HEK293T (cell line): Measurements from ENCODE around the gene MLN.

ENCODE experiments used
- CTCF ChIA-PET: fragments of 350-600 bp; formaldehyde crosslinking; extraction: SDS; loops from one replicate; lab custom pipeline; 2021; ENCODE audit warnings: antibody characterized with exemption, inconsistent platforms; lab: Yijun Ruan, JAX
- POLR2A ChIA-PET: fragments of 350-600 bp; formaldehyde crosslinking; extraction: SDS; loops from one replicate; lab custom pipeline; 2020; ENCODE audit warnings: antibody characterized with exemption, inconsistent platforms; lab: Yijun Ruan, JAX
- DNase-seq: peaks from one replicate; pipeline ENCODE4 v3.0.0; 2012; ENCODE audit warnings: mixed read lengths; ENCODE audit errors: extremely low spot score
- ARNT ChIP-seq: fragments of 450-650 bp; IDR thresholded peaks from 2 replicates; pipeline ENCODE4 v1.6.1; 2017; ENCODE audit warnings: mild to moderate bottlenecking
- BHLHE40 ChIP-seq: fragments of 450-650 bp; IDR thresholded peaks from 2 replicates; pipeline ENCODE4 v1.6.1; 2016; ENCODE audit warnings: mild to moderate bottlenecking, moderate library complexity, borderline replicate concordance
- CTBP1 ChIP-seq: fragments of 450-650 bp; IDR thresholded peaks from 2 replicates; pipeline ENCODE4 v1.6.1; 2016; ENCODE audit warnings: borderline replicate concordance
- ELF4 ChIP-seq: fragments of 450-650 bp; IDR thresholded peaks from 2 replicates; pipeline ENCODE4 v1.6.1; 2017; ENCODE audit warnings: antibody characterized with exemption
- FOXA1 ChIP-seq: fragments of 450-650 bp; IDR thresholded peaks from 2 replicates; pipeline ENCODE4 v1.6.1; 2016; ENCODE audit warnings: mild to moderate bottlenecking
- FOXK2 ChIP-seq: fragments of 450-650 bp; IDR thresholded peaks from 2 replicates; pipeline ENCODE4 v1.6.1; 2016; ENCODE audit warnings: mild to moderate bottlenecking
- FOXM1 ChIP-seq: fragments of 450-650 bp; IDR thresholded peaks from 2 replicates; pipeline ENCODE4 v1.6.1; 2017; ENCODE audit warnings: mild to moderate bottlenecking, borderline replicate concordance
- HDGF ChIP-seq: fragments of 450-650 bp; IDR thresholded peaks from 2 replicates; pipeline ENCODE4 v1.6.1; 2017; ENCODE audit warnings: antibody characterized with exemption, borderline replicate concordance
- L3MBTL2 ChIP-seq: fragments of 450-650 bp; conservative IDR thresholded peaks from 2 replicates; pipeline ENCODE4 v1.6.1; 2016; ENCODE audit warnings: mild to moderate bottlenecking
- LEF1 ChIP-seq: fragments of 450-650 bp; IDR thresholded peaks from 2 replicates; pipeline ENCODE4 v1.6.1; 2017; ENCODE audit warnings: mild to moderate bottlenecking, borderline replicate concordance
- NFRKB ChIP-seq: fragments of 450-650 bp; IDR thresholded peaks from 2 replicates; pipeline ENCODE4 v1.6.1; 2016; ENCODE audit warnings: mild to moderate bottlenecking, moderate library complexity
- PKNOX1 ChIP-seq: fragments of 450-650 bp; IDR thresholded peaks from 2 replicates; pipeline ENCODE4 v1.6.1; 2016
- SP1 ChIP-seq: fragments of 450-650 bp; IDR thresholded peaks from 2 replicates; pipeline ENCODE4 v1.6.1; 2017
- SUZ12 ChIP-seq: fragments of 450-650 bp; IDR thresholded peaks from 2 replicates; pipeline ENCODE4 v1.6.1; 2016; ENCODE audit warnings: mild to moderate bottlenecking
- TARDBP ChIP-seq: fragments of 450-650 bp; IDR thresholded peaks from 2 replicates; pipeline ENCODE4 v1.6.1; 2016
- ZNF384 ChIP-seq: fragments of 450-650 bp; IDR thresholded peaks from 2 replicates; pipeline ENCODE4 v1.6.1; 2016

The MLN gene

GRCh38 chr6:33774774-33775173 lies 29.0 kb downstream of the MLN start:
- TF ChIP-seq PKNOX1 (no peak), NFRKB (no peak), HDGF (no peak), TARDBP (no peak), FOXK2 (no peak), CTBP1 (no peak), LEF1 (no peak), SP1 (no peak), ARNT (no peak), SUZ12 (no peak), ZNF384 (no peak), L3MBTL2 (no peak), ELF4 (no peak)
- ChIA-PET CTCF (no interaction called here), POLR2A (no interaction called here)
- DNase-seq, result no peak

GRCh38 chr6:33772902-33773472 lies 30.8 kb downstream of the MLN start:
- CTCF ChIA-PET, result interaction anchor here (0.6 to 4.7 kb wide), 2 partner anchors 218 to 255 kb away, joined by 4 to 26 read pairs; no protein-coding TSS in a partner anchor
- no peak for DNase-seq
- POLR2A ChIA-PET, result interaction anchor here (0.9 to 4.7 kb wide), 3 partner anchors 15 to 255 kb away, joined by 3 to 19 read pairs (median 13); partner anchors contain the start of genes LEMD2 and UQCC2
- no peak for TF ChIP-seq ARNT
- TF ChIP-seq ELF4, result no peak
- no peak for TF ChIP-seq TARDBP

- ChIA-PET CTCF (interaction anchor here (0.6 to 4.7 kb wide), 12 partner anchors 9 to 383 kb away, joined by 3 to 26 read pairs (median 4); partner anchors contain the start of gene UQCC2), POLR2A (interaction anchor here (0.6 to 4.7 kb wide), 5 partner anchors 8 to 262 kb away, joined by 3 to 19 read pairs (median 4); partner anchors contain the start of genes LEMD2 and UQCC2)
- no peak for TF ChIP-seq CTBP1
- no peak for DNase-seq
Observed at GRCh38 chr6:33772082-33772830, 31.5 kb downstream of the MLN start.

GRCh38 chr6:33771146-33772081 lies 32.4 kb downstream of the MLN start:
- TF ChIP-seq SUZ12, result no peak
- TF ChIP-seq SP1, result no peak
- TF ChIP-seq ARNT, result no peak
- TF ChIP-seq ELF4, result no peak
- TF ChIP-seq FOXM1, result no peak
- no peak for TF ChIP-seq FOXK2
- no peak for TF ChIP-seq FOXA1
- TF ChIP-seq BHLHE40, result no peak
- TF ChIP-seq HDGF, result no peak
- TF ChIP-seq NFRKB, result no peak
- TF ChIP-seq PKNOX1, result no peak
- TF ChIP-seq CTBP1, result no peak
- TF ChIP-seq TARDBP, result no peak
- no peak for TF ChIP-seq ZNF384
- no peak for TF ChIP-seq L3MBTL2
- TF ChIP-seq LEF1, result no peak
- ChIA-PET CTCF (interaction anchor here (0.6 to 4.7 kb wide), 22 partner anchors 10 to 384 kb away, joined by 3 to 26 read pairs (median 3); partner anchors contain the start of gene UQCC2), POLR2A (interaction anchor here (0.6 to 4.7 kb wide), 4 partner anchors 9 to 262 kb away, joined by 3 to 19 read pairs (median 8); partner anchors contain the start of genes LEMD2 and UQCC2)
- DNase-seq, result peak; percentile 85

DNA sequence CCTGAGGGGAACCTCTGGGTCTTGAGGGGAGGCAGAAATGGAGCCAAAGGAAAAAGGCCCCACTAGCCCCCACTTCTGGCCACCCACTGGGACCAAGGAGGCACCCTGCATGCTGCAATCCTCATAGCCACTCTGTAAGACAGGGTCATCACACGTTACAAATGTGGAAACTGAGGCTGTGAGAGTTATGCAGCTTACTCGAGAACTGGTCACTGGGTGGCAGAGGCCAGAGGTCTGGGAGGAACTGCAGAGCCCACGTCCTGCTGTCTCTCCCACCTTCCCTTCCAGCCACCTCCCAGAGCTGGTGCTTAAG lies 33.0 kb downstream of the MLN start:
- ChIA-PET CTCF (interaction anchor here (0.6 to 4.7 kb wide), 20 partner anchors 9 to 385 kb away, joined by 3 to 26 read pairs (median 3); partner anchors contain the start of gene UQCC2), POLR2A (interaction anchor here (1.2 to 4.7 kb wide), 3 partner anchors 17 to 263 kb away, joined by 4 to 19 read pairs (median 13); partner anchors contain the start of genes LEMD2 and UQCC2)
- DNase-seq, result no peak
- TF ChIP-seq L3MBTL2 (no peak), ZNF384 (no peak), TARDBP (no peak), FOXK2 (no peak), ARNT (no peak), NFRKB (no peak), BHLHE40 (no peak), LEF1 (no peak), SP1 (no peak), FOXM1 (no peak), HDGF (no peak), FOXA1 (no peak), PKNOX1 (no peak), CTBP1 (no peak), SUZ12 (no peak), ELF4 (no peak)
